NCI-H2081 treated with DMSO at 0.1 percent for 48 hours (cell line): Measurements from ENCODE around the gene MYO7B.

Experiments
- DNase-seq: peaks from one replicate; lab custom pipeline; 2025; lab: John Stamatoyannopoulos, UW

Gene MYO7B

GRCh38 chr2:127650041-127650784 is 114.7 kb downstream of the MYO7B start:
- DNase-seq = no peak

DNA sequence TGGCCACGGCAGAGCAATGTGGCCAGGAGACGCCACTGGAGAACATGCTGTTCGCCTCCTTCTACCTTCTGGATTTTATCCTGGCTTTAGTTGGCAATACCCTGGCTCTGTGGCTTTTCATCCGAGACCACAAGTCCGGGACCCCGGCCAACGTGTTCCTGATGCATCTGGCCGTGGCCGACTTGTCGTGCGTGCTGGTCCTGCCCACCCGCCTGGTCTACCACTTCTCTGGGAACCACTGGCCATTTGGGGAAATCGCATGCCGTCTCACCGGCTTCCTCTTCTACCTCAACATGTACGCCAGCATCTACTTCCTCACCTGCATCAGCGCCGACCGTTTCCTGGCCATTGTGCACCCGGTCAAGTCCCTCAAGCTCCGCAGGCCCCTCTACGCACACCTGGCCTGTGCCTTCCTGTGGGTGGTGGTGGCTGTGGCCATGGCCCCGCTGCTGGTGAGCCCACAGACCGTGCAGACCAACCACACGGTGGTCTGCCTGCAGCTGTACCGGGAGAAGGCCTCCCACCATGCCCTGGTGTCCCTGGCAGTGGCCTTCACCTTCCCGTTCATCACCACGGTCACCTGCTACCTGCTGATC is 115.4 kb downstream of the MYO7B start:
- DNase-seq = no peak

- DNase-seq = no peak
Observed at GRCh38 chr2:127651381-127651809, 115.9 kb downstream of the MYO7B start.

GRCh38 chr2:127651971-127652550 is 116.6 kb downstream of the MYO7B start:
- DNase-seq = no peak

DNA sequence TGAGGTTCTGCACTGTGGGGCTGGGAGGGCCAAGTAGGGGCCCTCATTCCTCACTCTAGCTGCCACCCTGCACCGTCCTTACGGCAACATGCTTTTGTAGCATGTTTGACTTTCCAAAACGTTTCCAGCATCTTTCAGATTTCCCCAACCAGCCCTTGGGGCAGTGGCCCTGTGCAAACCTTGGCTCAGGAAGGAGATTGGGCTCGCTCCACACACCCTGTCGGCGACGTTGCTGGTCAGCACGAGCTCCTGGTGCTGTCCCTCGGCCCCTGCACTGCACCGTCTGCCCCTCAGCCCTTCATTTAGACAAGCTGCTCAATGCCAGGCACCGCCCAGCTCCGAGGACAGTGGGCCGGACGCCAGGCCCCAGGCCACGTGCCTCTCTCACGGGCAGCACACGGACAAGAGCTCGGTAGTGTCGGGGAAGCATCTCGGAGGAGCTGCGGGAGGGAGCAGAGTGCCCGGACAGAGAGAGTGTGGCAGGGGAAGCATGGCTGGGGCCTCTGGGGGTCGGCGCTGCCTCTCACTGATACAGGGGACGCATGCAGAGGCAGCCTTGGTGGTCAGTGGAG is 117.4 kb downstream of the MYO7B start:
- no peak for DNase-seq

DNA sequence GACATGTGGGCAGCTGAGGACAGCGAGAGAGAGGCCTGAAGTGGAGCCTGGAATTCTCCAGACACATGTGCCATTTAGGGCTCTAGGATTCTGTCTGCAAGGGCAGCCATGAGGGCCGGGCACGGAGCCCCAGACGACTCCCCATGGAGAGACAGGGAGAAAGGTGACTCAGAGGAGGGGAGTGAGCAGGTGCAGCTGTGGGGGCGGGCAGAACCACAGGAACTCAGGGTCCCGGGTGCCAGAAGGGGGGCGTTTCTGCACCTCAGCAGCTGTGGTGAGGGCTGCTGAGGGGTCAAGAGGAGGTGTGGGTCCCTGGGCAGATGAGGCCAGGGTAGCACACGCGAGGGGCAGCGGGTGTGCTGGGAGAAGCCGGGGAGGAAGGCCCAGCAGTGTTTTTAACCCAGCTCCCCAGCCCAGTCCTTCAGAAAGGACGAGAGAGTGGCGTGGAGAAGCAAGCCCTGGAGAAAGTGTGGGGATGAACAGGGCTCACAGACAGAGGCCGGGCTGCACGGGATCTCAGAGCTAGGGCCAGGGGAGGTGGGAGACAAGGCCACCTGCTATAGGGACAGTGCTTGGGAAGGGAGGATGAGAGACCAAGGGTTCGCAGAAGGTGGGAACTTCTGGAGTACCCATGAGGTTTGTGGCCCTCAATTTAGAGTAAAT is 118.1 kb downstream of the MYO7B start:
- DNase-seq = no peak

- no peak for DNase-seq
Observed at GRCh38 chr2:127654084-127654837, 118.8 kb downstream of the MYO7B start.

GRCh38 chr2:127654838-127655175 is 119.3 kb downstream of the MYO7B start:
- DNase-seq = no peak

DNA sequence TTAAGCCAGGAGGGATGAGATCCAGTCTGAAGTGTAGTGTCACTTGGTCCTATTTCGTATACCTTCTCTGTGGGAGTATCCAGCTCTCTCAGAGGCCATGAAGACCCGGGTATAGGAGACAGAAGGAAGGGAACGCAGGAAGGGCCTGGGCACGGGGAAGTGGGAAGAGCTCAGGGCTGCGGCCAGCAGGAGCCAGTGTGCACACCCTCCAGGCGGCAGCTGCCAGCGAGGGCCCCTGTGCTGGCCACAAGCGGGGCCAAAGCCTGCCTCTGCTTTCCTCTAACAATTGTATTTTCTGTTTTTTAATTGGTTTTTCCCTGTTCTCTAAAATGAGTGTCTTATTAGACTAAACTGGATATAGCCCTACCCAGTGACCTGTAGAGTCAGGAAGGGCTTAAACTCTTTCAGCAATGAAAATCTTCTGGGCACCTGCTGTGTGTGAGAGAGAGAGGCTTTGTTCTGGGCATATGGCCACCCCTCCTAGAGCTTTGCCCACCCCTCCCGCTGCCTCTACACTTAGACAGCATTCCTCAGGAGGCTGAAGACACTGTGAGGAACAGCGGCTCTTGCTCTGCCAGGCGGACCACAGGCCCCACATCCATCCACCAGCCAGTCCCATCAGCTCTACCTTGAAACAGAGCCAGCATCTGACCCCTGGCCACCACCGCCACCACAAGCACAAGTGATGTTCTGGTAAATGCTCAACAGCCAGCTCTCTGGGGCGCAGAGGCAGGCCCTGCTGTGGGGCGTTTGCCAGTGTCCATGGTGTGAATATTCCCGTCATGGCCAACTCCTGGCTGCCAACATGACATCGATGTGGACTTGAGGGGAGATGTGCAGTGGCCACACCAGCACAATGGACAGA is 120.0 kb downstream of the MYO7B start:
- no peak for DNase-seq

GRCh38 chr2:127656569-127657231 is 121.2 kb downstream of the MYO7B start:
- no peak for DNase-seq

GRCh38 chr2:127657232-127657595 is 121.7 kb downstream of the MYO7B start:
- DNase-seq = no peak

GRCh38 chr2:127658146-127658545 is 122.7 kb downstream of the MYO7B start:
- DNase-seq = no peak

DNA sequence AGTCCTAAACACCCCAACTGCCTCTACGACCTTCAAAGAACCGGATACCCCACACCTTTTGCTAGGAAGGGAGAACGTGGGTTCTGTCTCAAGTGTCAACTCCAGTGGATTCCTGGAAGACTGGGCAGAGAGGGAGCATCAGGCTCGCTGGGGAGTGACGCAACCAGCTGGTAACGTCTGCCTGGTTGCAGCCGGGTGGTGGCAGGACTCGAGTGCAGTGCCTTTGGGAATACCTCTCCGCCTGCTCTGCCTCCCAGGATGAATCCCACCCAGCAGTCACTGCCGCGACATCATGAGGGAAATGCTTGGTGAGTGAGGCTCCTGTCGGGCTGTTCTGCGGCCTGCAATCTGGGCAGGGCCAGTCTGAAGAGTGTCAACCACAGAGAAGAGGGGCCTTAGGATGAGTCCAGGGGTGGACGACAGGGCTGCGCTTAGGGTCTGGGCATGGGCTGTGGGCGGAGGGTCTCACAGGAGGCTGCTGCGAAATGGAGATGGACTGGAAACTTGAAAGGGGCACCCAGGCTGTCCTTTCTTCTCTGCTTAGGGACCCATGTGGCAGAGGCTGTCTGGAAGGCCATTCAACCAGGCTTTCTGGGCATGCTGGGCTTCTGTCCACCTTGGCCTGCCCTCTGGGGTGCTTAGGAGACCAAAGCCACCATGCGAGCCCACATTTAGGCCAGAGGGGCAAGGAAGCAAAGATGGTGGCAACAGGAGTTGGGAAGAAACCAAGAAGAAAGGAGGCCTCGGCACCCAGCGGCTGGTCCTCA is 123.3 kb downstream of the MYO7B start:
- no peak for DNase-seq

- DNase-seq = no peak
Observed at GRCh38 chr2:127659408-127660290, 124.2 kb downstream of the MYO7B start.

DNA sequence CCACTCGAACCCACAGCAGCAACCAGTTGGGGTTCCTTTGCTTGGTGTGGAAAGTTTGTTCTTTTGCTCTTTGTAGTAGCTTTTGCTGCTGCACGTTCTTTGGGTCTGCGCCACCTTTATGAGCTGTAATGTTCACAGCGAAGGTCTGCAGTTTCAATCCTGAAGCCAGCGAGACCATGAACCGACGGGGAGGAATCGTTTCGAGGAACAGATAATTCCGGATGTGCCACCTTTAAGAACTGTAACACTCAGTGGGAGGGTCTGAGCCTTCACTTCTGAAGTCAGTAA is 124.8 kb downstream of the MYO7B start:
- DNase-seq = no peak

- no peak for DNase-seq
Observed at GRCh38 chr2:127661072-127661649, 125.7 kb downstream of the MYO7B start.

DNA sequence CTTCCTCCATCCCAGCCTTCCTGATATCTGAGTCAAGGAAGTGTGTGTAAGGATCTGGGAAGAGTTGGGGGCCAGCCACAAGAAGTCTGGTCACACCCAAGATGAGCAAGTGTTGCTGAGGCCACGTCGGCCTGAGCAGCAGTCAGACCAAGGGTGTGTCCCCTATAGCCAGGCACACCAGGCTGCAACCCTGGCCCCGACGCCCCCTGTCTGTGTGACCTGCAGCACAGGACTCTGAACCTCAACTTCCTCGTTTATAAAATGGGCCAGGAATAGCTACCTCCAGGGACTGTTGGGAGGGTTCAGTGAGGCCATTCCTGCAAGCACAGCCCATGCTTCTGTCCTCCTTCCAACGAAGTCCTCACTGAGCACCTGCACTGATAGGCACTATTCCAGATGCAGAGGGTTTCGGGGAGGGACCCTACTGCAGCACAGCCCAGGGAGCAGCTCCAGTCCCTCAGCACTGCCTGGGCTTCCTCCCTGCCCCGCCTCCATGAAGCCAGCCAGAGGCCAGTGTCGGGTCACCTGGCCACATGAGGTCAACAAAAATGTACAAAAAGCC is 126.5 kb downstream of the MYO7B start:
- no peak for DNase-seq

DNA sequence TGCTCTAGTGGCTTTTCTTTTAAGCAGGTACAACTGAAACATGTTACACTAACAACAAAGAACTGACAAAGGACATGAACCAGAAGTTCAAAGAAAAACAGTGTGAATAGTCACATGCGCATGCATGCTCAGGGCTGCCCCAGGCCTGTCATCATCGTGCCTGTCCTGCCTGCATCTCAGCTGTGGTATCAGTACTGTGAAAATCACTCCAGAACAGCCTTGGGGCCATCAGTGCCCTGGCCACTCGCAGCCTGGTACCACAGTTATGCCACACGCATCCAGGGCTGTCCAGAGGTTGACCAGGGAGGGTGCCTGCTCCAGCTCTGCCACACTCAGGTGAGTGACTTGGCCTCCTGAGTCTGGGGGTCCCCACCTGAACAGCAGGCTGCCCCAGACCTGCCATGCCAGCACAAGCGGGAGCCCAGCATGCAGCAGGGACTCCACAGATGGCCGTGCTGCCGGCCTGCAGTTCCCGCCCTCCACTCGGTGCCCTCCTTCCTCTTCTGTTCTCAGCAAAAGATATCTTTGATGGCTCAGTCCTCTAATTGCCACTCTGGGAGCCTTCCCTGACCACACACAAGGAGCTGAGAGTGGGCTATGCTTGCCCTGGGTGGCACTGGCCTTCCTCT is 127.6 kb downstream of the MYO7B start:
- no peak for DNase-seq
